ENCODE measurements around the gene LRRC49. TPM values are rescaled to one million over a fixed set of nuclear protein-coding genes. Genes with fewer than 3 reads are reported as not detected.
"Not testable (repeated sequence)": the region's sequence is repeated elsewhere in the genome, so short reads cannot be mapped to it uniquely, and the experiment has no call there.

Gene LRRC49
- total RNA-seq, 2 donors from 2014 or later, result 23.4 to 35.3 TPM

DNA sequence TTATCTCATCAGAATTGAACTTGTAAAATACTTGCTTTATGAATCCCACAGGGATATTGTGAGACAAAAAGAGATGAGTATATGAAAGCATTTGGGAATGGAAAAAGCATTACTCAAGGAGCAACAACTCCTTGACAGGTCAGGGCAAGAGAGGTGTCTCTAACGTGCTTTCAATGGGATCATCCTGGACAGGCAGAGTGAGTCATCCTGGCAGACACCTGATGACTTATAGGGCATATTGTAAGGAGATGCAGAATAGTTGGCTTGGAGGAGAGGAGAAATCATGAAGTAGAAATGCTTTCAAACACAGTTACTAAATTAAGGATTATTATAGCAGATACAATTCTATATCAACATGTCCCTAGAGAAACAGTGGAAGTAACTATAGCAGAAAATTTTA is 150.7 kb downstream of the LRRC49 start:
- H3K9me3 ChIP-seq, result no peaks in the 10 kb centered on the region
- no peak overlapping the region for H3K27ac ChIP-seq
- TF ChIP-seq, protein P1, sequence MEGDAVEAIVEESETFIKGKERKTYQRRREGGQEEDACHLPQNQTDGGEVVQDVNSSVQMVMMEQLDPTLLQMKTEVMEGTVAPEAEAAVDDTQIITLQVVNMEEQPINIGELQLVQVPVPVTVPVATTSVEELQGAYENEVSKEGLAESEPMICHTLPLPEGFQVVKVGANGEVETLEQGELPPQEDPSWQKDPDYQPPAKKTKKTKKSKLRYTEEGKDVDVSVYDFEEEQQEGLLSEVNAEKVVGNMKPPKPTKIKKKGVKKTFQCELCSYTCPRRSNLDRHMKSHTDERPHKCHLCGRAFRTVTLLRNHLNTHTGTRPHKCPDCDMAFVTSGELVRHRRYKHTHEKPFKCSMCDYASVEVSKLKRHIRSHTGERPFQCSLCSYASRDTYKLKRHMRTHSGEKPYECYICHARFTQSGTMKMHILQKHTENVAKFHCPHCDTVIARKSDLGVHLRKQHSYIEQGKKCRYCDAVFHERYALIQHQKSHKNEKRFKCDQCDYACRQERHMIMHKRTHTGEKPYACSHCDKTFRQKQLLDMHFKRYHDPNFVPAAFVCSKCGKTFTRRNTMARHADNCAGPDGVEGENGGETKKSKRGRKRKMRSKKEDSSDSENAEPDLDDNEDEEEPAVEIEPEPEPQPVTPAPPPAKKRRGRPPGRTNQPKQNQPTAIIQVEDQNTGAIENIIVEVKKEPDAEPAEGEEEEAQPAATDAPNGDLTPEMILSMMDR (IDR thresholded peaks at IDR 0.05), result no peak
- peaks cover 3% of the 10 kb centered on the region for H3K36me3 ChIP-seq
- H3K27me3 ChIP-seq, result no peaks in the 10 kb centered on the region
- no peak for DNase-seq (ENCODE audit: low spot score)
- no peaks in the 10 kb centered on the region for H3K4me1 ChIP-seq
- H3K4me3 ChIP-seq, result no peak overlapping the region

DNA sequence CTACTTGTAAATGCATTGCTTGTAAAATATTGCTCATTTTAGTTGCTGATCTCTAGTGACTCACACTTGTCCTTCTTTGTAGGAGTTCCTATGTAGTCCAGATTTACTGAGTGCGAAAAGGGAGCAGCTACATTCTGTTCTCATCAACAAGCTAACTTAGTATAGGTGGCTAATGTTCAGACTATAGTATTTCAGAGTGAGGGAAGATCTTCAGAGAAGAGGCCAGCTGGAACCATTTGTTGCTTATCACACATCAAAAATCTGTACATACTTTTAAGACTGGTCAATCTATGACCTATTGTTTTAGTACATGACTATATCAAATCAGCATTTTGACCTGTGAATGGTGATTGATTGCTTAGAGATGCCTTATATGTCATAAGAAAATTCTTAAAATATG is 151.4 kb downstream of the LRRC49 start:
- DNase-seq (ENCODE audit: low spot score), result no peak
- no peak overlapping the region for H3K4me3 ChIP-seq
- TF ChIP-seq, protein P1 (IDR thresholded peaks at IDR 0.05), result no peak
- no peaks in the 10 kb centered on the region for H3K36me3 ChIP-seq
- H3K27me3 ChIP-seq, result no peaks in the 10 kb centered on the region
- no peaks in the 10 kb centered on the region for H3K4me1 ChIP-seq
- no peak overlapping the region for H3K27ac ChIP-seq
- no peaks in the 10 kb centered on the region for H3K9me3 ChIP-seq

DNA sequence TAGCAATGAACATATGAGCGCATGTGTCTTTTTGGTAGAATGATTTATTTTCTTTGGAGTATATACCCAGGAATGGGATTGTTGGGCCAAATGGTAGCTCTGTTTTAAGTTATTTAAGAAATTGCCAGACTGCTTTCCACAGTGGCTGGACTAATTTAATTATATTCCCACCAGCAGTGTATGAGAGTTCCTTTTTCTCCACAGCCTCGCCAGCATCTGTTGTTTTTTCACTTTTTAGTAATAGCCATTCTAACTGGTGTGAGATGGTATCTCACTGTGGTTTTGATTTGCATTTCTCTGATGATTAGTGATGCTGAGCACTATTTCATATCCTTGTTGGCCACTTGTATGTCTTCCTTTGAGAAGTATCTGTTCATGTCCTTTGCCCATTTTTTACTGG is 153.5 kb downstream of the LRRC49 start:
- not testable (repeated sequence) for H3K4me1 ChIP-seq; H3K27ac ChIP-seq; H3K4me3 ChIP-seq; H3K27me3 ChIP-seq; H3K9me3 ChIP-seq; DNase-seq (ENCODE audit: low spot score)
- peaks cover 15% of the 10 kb centered on the region for H3K36me3 ChIP-seq

DNA sequence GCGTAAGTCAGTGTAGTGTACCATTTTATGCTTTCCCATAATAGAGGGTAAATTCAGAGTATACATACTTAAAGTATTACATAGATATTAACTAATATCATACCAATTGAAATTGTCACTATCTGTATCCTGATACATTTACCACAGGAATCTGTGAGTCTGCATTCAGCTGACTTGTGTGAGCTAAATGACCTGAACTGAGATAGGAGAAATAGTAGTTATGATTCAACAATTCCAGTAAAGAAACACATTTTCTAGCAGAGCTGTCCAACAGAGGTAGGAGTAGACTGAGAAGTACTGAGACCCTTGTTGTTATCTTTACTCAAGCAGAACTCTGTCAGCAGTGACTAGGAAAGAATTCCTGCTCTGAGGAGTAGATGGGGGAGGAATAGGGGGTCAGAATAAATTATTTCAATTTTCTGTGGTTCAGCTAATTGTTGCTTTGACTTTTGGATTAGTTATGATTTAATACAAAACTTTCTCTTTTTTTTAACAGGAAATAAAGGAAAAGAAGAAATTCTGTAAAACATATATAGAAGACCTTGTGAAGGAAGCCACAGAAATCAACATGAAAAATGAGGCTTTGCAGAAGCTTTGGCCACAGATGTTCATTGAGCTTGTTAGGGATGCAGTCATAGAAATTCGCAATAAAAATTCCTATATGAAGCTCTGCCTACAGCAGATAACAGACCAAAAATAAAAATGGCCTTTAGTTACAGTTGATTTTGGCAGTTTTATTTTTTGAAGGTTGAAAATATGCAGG is 156.5 kb downstream of the LRRC49 start:
- H3K9me3 ChIP-seq, result no peaks in the 10 kb centered on the region

DNA sequence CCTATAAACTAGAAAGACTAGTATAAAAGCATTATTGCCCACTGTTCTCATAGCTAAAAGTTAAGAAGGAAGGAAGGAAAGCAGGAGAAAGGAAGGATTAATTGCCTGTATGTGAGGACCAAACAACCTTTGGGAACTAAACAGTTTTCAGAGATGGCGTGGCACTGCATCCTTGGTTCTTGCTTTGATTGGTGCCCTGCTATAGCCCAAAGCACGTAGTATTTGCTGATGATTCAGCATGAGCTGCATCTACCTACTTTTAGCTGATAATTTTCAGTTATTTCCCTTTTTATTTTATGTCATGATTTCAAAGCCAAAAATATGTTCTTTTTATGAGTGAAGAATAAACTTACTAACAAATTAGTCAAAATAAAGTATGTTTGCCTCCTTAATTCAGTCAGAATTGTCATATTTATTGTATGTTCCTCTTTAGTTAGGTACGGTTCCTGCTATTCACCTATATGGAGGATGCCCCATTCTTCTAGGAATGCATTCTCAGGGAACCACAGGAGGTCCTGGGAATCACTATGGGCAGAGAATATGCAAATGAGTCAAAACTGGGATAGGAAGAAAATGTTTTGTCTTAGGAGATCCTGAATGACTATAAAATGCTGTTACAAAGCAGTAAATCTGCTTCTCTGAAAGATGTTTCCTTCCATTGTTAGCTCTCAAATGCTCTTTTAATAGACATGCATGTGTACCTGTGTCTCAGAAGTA is 157.2 kb downstream of the LRRC49 start:
- H3K27me3 ChIP-seq, result no peaks in the 10 kb centered on the region
- no peaks in the 10 kb centered on the region for H3K9me3 ChIP-seq
- H3K4me3 ChIP-seq, result no peak overlapping the region
- no peak overlapping the region for H3K27ac ChIP-seq
- no peak for DNase-seq (ENCODE audit: low spot score)
- no peaks in the 10 kb centered on the region for H3K4me1 ChIP-seq
- H3K36me3 ChIP-seq, result peaks cover 15% of the 10 kb centered on the region
- TF ChIP-seq, protein P1 (IDR thresholded peaks at IDR 0.05), result no peak

More for the DNA sequence above, 156.5 kb downstream of the LRRC49 start:
- TF ChIP-seq, protein P1 (IDR thresholded peaks at IDR 0.05), result no peak
- H3K27ac ChIP-seq, result no peak overlapping the region
- no peaks in the 10 kb centered on the region for H3K27me3 ChIP-seq
- H3K4me3 ChIP-seq, result no peak overlapping the region
- no peak for DNase-seq (ENCODE audit: low spot score)
- no peaks in the 10 kb centered on the region for H3K4me1 ChIP-seq
- peaks cover 15% of the 10 kb centered on the region for H3K36me3 ChIP-seq

DNA sequence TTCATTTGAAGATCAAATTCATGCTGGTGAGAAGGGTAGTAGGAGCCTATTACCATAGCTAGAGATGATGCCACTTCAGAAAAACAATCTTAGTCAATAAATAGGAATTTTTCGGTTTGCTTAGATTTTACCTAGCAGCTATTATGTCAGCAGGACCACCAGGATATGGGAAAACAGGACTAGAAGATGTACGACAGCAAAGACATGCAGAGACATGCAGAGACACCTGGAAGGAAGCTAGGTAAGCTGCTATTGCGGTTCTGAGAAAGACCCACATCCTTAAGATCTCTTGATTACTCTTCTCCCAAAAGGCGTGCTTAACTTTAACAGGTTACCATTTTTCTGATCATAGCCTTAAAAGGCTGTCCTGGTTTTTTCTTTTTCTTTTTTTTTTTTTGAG is 157.8 kb downstream of the LRRC49 start:
- no peaks in the 10 kb centered on the region for H3K9me3 ChIP-seq
- TF ChIP-seq, protein P1 (IDR thresholded peaks at IDR 0.05), result no peak
- peaks cover 15% of the 10 kb centered on the region for H3K36me3 ChIP-seq
- no peaks in the 10 kb centered on the region for H3K4me1 ChIP-seq
- no peak overlapping the region for H3K4me3 ChIP-seq
- no peak overlapping the region for H3K27ac ChIP-seq
- no peak for DNase-seq (ENCODE audit: low spot score)
- H3K27me3 ChIP-seq, result no peaks in the 10 kb centered on the region

Data from right atrium auricular region (tissue), 2 donors.